Measurements from ENCODE around the gene VCX3A. TPM values are rescaled to one million over a fixed set of nuclear protein-coding genes. Genes with fewer than 3 reads are reported as not detected.
"Not testable (repeated sequence)": the region's sequence is repeated elsewhere in the genome, so short reads cannot be mapped to it uniquely, and the experiment has no call there.

The VCX3A gene
- total RNA-seq, result not detected

- not testable (repeated sequence) for H3K4me1 ChIP-seq, H3K27me3 ChIP-seq, DNase-seq, H3K36me3 ChIP-seq, H3K9me3 ChIP-seq, H3K27ac ChIP-seq, H3K4me3 ChIP-seq
These were observed at the start of gene VCX3A for GRCh38 chrX:6535018-6535417. TSS of gene VCX3A (minus strand) at chrX:6535118. CDS start at chrX:6534497, 621 bp downstream.

GRCh38 chrX:6574762-6575161, 39.8 kb upstream of the VCX3A start:
- no peaks in the 10 kb centered on the region for H3K4me1 ChIP-seq
- TF ChIP-seq CTCF (IDR thresholded peaks at IDR 0.05) (peak in 2 of 6 experiments; percentile 4 to 5), POLR2A (IDR thresholded peaks at IDR 0.05) (no peak)

DNA sequence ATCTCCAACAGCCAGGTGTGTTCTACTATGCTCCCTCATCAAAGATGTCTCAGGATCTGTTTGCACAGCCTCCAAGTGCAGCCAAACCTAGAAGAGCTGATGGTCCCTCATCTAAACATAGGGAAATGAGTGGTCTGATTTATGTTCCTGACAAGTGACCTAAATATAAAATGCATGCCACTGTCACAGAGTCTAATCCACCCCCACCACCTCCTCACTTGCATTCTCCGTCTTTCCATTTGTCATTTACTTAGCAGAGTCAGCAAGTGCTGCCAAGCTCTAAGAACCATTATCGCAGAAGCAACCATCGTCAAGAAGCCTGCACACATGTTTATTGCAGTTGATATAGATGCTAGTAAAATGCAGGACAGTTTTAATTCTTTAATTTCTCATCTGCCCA, 33.1 kb upstream of the VCX3A start:
- no peaks in the 10 kb centered on the region for H3K9me3 ChIP-seq
- no peak overlapping the region for H3K4me3 ChIP-seq
- TF ChIP-seq CTCF (IDR thresholded peaks at IDR 0.05) (no peak), POLR2A (IDR thresholded peaks at IDR 0.05) (no peak)
- no peaks in the 10 kb centered on the region for H3K4me1 ChIP-seq
- H3K36me3 ChIP-seq, result no peaks in the 10 kb centered on the region
- no peak overlapping the region for H3K27ac ChIP-seq
- no peaks in the 10 kb centered on the region for H3K27me3 ChIP-seq
- no peak for DNase-seq

More at GRCh38 chrX:6574762-6575161, 39.8 kb upstream of the VCX3A start:
- Histone ChIP-seq H3K27ac (no peak overlapping the region), H3K36me3 (no peaks in the 10 kb centered on the region), H3K9me3 (no peaks in the 10 kb centered on the region), H3K4me3 (no peak overlapping the region), H3K27me3 (no peaks in the 10 kb centered on the region)
- no peak for DNase-seq

GRCh38 chrX:6558979-6559378, 24.1 kb upstream of the VCX3A start:
- DNase-seq, result no peak
- Histone ChIP-seq H3K27me3 (no peaks in the 10 kb centered on the region), H3K9me3 (no peaks in the 10 kb centered on the region), H3K4me3 (no peak overlapping the region), H3K4me1 (no peaks in the 10 kb centered on the region), H3K27ac (no peak overlapping the region), H3K36me3 (no peaks in the 10 kb centered on the region)
- no peak for TF ChIP-seq POLR2A (IDR thresholded peaks at IDR 0.05)
- TF ChIP-seq CTCF (IDR thresholded peaks at IDR 0.05), result no peak

GRCh38 chrX:6557690-6558089, 22.8 kb upstream of the VCX3A start:
- Histone ChIP-seq H3K27ac (no peak overlapping the region), H3K9me3 (no peaks in the 10 kb centered on the region), H3K4me3 (no peak overlapping the region), H3K27me3 (no peaks in the 10 kb centered on the region), H3K4me1 (no peaks in the 10 kb centered on the region), H3K36me3 (no peaks in the 10 kb centered on the region)
- DNase-seq, result no peak
- no peak for TF ChIP-seq POLR2A (IDR thresholded peaks at IDR 0.05)
- TF ChIP-seq CTCF (IDR thresholded peaks at IDR 0.05), result no peak

DNA sequence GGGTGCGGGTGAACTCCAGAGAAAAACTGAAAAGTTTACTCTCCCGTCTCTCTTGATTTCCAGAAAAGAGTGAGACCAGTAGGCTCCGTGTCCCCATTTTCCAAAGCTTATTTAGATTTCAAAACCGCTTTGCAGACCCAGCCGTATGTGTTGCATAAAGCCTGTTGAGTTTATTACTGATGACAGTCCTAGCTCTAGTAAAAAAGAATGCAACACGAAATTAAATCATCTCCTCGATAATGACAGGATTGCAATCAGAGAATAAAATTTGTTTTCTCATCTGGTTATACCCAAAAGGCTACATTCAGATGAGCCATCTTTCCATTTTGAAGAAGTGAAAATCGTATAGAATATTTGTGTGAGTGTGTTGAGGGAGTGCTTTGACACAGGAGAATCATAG, 16.1 kb upstream of the VCX3A start:
- Histone ChIP-seq H3K27me3 (no peaks in the 10 kb centered on the region), H3K27ac (no peak overlapping the region), H3K9me3 (no peaks in the 10 kb centered on the region), H3K36me3 (no peaks in the 10 kb centered on the region), H3K4me1 (no peaks in the 10 kb centered on the region), H3K4me3 (no peak overlapping the region)
- TF ChIP-seq POLR2A (IDR thresholded peaks at IDR 0.05), result no peak
- TF ChIP-seq CTCF (IDR thresholded peaks at IDR 0.05), result no peak
- DNase-seq, result no peak

Measured in Peyer's patch (tissue), 4 donors.